Measurements from ENCODE around the gene LSM7. TPM values are rescaled to one million over a fixed set of nuclear protein-coding genes. Genes with fewer than 3 reads are reported as not detected.
A peak's percentile ranks its signal among the peaks of the same experiment; 100 is the strongest.
"Not testable (repeated sequence)": the region's sequence is repeated elsewhere in the genome, so short reads cannot be mapped to it uniquely, and the experiment has no call there.

The LSM7 gene
- total and polyA plus RNA-seq, 9 of the 15 experiments (the other 6 are each of a cell fraction or from before 2014, with no cell fraction given) = 40.5 to 690 (median 265) TPM

DNA sequence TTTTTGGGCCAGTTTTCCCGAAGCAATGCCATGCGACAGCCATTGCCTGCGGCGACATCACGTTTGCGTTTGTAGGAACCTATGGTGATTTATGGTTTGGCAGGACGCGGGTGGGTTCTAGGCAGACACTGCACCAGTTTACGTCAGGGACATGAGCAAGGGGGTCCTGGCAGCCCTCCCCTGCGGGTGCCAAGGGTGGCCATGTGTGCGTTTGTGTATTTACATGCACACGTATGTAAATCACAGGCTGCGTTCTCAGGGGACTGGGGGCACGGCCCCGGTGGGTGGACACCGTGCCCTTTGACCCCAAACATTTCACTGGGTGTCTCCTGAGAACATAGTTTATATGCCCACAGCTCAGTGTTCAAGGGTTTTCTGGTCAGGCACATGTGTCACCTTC is 22.3 kb upstream of the LSM7 start (continued):
- 0 out of 4 replicates have a peak, but pooled peaks of 1 of the 2 experiments have one; percentile 22 for TF ChIP-seq KDM1A (IDR thresholded peaks at IDR 0.05)
- TF ChIP-seq HSF4 (CRISPR knock-in tag; IDR thresholded peaks at IDR 0.05; ENCODE audit: borderline replicate concordance) = no peak
- TF ChIP-seq CHD2 (IDR thresholded peaks at IDR 0.05; ENCODE audit: low read depth, low read length) = no peak
- no peak for TF ChIP-seq BHLHE40 (IDR thresholded peaks at IDR 0.05; ENCODE audit: low read length)
- no peak for TF ChIP-seq POLR2AphosphoS2 (IDR thresholded peaks at IDR 0.05; ENCODE audit: low read length)
- no peak for TF ChIP-seq TARDBP (IDR thresholded peaks at IDR 0.05)
- no peak for TF ChIP-seq RAD21 (CRISPR knock-in tag; conservative IDR thresholded peaks at IDR 0.05 in 1 of 2, IDR thresholded peaks at IDR 0.05 in 1 of 2)

DNA sequence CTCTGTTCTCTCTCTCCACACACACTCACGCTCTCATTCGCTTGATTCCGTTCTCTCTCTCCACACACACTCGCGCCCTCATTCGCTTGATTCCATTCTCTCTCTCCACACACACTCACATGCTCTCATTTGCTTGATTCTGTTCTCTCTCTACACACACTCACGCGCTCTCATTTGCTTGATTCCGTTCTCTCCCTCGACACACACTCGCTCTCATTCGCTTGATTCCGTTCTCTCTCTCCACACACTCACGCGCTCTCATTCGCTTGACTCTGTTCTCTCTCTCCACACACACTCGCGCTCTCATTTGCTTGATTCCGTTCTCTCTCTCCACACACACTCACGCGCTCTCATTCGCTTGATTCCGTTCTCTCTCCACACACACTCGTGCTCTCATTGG is 21.4 kb upstream of the LSM7 start:
- POLR2A ChIA-PET; ATAC-seq; H3K9me1 ChIP-seq (ENCODE audit: control insufficient read depth, insufficient read depth, low read length); CTCF ChIA-PET (ENCODE audit: low intra/inter-chr PET ratio); H4K20me1 ChIP-seq (replicated peaks; ENCODE audit: control insufficient read depth, insufficient read depth, low read length); intact Hi-C loops (cut with micrococcal nuclease); FAIRE-seq; BruUV-seq (replicated peaks); H3K27ac ChIP-seq (ENCODE audit: extremely low read depth, low read depth, low read length); H3K9me3 ChIP-seq (replicated peaks; ENCODE audit: control insufficient read depth, insufficient read depth, low read depth, low read length); H3K4me2 ChIP-seq (ENCODE audit: insufficient read depth, low read length); H2AFZ ChIP-seq (ENCODE audit: low read depth, low read length); DNase-seq (ENCODE audit: extremely low read depth in 1 of 4, low spot score in 3 of 4); H3K4me3 ChIP-seq; in situ Hi-C loops (cut with MboI); H3K79me2 ChIP-seq (ENCODE audit: control insufficient read depth, insufficient read depth, low read length); H3K27me3 ChIP-seq (ENCODE audit: control insufficient read depth in 2 of 2, insufficient read depth in 2 of 2, low read length in 2 of 2); H3K9ac ChIP-seq (ENCODE audit: insufficient read depth in 1 of 2, low read depth in 2 of 2, low read length in 2 of 2): not testable (repeated sequence)
- 97% methylated on average over 12 of the region's 24 CpGs for WGBS (ENCODE audit: insufficient coverage, low coverage, missing lambda C conversion rate)
- peaks cover 38% of the 10 kb centered on the region; the same call in 2 of the 3 replicates for H3K36me3 ChIP-seq (ENCODE audit: control insufficient read depth, insufficient read depth, low read length)
- H3K4me1 ChIP-seq (replicated peaks in 1 of 2; ENCODE audit: control insufficient read depth in 2 of 2, insufficient read depth in 2 of 2, low read length in 2 of 2) = peaks cover 14 to 48% of the 10 kb centered on the region in 2 experiments; a peak in 4 of 5 replicates

Measured in K562 (cell line).